G401 (cell line): ENCODE results near the gene ETFB. TPM values are rescaled to one million over a fixed set of nuclear protein-coding genes. Genes with fewer than 3 reads are reported as not detected.
A peak's percentile ranks its signal among the peaks of the same experiment; 100 is the strongest.

Source experiments
- DNase-seq: peaks from one replicate; pipeline ENCODE4 v3.0.0-alpha.2; 2015; ENCODE audit warnings: low spot score
- in situ Hi-C: cut with HindIII; loops from 2 replicates; pipeline ENCODE4 v1.10.0; 2016; ENCODE audit warnings: low sequenced_read_pairs, mixed read lengths
- total RNA-seq: library from RNA; depleted of rRNA; stranded (reverse); fragments of >200 nt; shearing (Covaris generic); gene quantifications from 2 replicates; pipeline ENCODE4 v1.2.3, GENCODE V29; 2014

ETFB gene
- total RNA-seq, 1 experiment from 2014 or later, result 148 TPM

- DNase-seq, result no peak
- in situ Hi-C loops, result no loop called here
Measured at GRCh38 chr19:51354742-51355148, 11.4 kb downstream of the ETFB start.

- in situ Hi-C loops, result no loop called here
- DNase-seq, result no peak
Measured at GRCh38 chr19:51354103-51354741, 12.0 kb downstream of the ETFB start.

DNA sequence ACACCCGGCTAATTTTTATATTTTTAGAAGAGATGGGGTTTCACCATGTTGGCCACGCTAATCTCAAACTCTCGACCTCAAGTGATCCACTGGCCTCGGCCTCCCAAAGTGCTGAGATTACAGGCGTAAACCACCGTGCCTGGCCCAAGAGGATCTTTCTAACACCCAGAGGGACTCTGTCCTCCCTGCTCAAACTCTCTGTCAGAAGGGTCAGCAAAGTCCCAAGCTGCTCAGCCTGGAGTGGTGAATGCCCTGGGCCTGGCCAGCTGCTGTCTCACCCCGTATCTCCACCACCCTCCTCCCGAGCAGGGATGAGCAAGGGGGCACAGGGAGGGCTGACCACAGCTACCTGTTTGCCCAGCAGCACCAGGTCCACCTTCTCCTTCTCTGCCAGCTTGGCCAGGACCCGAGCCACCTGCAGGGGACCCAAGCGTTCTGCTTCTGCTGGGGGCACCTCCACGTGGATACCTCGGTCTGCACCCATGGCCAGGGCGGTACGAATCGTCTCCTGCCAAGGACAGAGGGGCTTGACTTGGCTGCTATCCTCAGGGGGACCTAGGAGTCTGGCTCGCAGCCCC lies 13.3 kb downstream of the ETFB start:
- in situ Hi-C loops, result no loop called here
- no peak for DNase-seq

DNA sequence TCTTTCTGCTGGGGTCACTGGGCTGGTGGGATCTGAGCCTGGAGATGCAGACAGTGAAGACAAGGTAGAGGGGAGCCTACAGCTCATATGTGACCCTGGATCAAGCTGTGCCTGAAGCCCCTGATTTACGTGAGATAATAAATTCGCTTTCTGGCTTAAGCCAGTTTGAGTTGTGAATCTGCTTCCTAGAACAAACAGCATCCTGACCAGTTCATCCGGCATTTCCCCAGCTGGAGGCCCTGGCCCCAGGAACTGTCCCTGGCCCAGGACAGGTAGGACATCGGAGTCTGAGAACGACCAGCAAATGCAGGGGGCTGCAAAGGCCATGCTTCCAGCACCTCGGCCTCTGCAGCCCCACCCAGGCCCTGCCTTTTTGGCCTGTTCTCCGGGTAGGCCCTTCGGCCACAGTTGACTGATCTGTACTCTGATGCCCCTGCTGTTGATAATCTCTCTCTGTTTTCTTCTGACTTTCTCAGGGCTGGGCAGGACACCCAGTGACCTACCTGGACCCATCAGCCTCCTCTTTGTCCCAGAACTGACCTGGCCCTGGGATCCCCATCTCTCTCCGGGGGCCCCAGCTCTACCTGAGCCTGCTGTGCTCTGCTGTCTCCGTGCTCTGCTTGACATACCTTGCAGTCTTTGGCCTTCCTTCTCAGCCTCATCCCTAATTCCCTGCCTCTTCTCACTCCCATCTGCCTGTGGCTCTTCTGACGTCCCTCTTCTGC lies 14.8 kb downstream of the ETFB start:
- no peak for DNase-seq
- in situ Hi-C loops, result no loop called here

DNA sequence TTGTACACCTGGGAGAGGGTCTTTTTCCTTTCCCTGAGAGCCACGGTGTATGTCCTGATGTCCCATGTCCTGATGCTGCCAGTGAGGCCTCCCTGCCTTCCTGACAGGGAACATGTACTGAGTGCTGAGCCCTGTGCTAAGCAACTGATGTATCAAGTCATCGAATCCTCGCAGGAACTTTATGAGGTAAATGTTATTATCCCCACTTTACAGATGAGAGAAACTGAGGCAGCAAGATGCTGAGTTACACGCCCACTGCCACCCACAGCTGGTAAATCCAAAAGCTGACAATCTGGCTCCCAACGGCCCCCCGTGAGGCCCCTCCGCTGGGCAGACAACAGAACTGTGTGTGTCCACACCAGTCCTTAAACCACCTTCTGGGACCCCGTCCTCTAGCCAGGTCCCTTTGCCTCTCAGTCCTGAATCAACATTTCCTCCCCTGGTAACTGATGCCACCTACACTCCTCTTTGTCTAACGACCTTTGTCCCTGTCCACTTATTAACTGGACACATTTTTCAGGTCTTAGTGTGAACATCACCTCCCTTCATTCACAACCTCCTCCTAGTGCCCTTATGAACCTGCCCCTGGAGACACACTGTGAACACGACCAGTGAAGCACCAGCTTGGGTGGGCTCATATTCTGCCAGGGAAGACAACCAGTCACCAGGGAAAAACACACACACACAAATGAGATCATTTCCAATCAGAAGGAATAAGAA lies 18.8 kb downstream of the ETFB start:
- in situ Hi-C loops, result no loop called here

GRCh38 chr19:51346742-51347141 lies 19.4 kb downstream of the ETFB start:
- DNase-seq, result no peak
- in situ Hi-C loops, result no loop called here

More for the DNA sequence above, 18.8 kb downstream of the ETFB start:
- no peak for DNase-seq

DNA sequence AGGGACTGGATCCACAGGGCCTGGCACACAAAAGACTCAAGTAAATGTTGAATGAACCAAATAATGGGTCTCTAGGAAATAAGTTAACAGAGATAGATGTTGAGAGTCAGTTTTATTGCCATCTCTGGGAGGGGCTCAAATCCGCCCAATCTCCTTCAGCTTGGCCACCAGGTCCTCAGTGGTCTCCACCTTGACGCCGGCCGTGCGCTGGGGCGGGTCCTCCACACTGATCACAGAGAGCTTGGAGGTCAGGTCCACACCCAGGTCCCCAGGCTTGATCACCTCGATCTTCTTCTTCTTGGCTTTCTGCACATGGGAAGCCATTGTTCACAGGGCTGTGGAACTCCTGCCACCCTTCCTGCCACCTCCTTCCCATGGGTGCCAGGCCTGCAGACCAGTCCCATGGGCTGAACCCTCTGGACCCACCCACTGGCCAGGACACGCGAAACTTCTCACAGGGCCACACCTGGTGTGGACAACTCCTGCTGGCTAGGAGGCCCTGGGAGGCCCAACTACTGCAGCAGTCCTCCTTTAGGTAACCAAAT lies 21.0 kb downstream of the ETFB start:
- no peak for DNase-seq
- in situ Hi-C loops, result no loop called here

DNA sequence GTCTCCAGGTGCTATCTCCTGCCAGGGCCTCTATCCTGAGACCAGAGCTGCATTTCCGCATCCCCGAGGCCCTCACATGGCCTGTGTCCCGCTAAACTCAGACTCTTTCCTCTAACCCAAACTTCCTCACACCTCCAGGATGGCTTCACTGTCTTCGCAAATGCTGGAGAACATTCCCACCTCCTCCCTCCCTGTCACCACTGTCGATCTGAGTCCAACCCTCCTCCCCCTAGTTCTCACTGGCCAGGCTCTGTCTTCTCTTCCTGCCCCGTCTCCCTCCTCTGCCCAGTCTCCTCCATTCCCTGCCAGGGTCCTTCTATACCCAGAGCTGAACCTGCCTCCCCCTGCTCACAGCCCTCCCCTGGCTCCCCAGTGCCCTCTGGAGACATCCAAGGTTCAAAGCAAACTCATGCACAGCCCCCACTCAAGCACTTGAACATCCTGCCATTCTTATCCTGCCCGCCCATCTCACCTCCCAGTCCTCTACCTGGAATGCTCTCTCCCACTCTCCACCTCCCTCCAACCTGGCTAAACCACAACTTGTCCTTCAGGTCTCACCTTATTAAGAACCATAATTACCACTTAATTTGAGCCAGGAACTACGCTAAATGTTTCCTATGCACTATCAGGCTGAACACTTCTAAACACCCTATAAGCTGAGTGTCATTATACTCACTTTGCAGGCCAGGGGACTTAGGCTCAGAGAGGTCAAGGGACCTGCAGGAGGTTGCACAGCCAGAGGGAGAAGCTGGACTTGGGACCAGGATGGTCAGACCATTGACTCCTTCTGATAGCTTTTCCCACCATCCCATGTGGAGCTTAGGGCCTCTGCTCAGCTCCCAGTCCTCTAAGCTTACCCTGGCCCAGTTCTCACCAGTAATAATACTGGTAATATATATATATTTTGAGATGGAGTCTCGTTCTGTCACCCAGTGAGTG lies 23.3 kb downstream of the ETFB start:
- in situ Hi-C loops, result no loop called here

GRCh38 chr19:51341976-51342580 lies 24.1 kb downstream of the ETFB start, which contains the start of gene VSIG10L:
TSS of gene VSIG10L (minus strand) at chr19:51342139. CDS start at chr19:51342124, 15 bp downstream.
- no peak for DNase-seq
- in situ Hi-C loops, result no loop called here

More for the DNA sequence above, 23.3 kb downstream of the ETFB start:
- DNase-seq, result no peak

DNA sequence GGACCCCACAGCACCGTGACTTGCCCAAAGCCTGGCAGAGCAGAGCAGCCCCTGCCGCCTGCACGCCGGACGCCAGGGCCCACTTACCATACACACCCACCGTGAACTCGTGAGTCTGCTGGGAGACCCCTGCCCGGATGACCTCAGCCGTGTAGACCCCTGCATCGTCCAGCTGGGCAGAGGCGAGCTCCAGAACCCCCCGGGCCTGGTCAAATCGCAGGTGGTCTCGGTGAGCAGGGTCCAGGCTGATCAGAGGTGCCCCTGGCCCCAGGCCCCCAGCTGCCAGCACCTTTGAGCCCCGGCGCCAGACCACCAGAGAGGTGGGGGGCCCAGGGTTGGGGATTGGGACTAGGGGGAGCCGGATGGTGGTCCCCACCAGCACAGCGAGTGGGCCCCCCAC lies 25.1 kb downstream of the ETFB start:
- in situ Hi-C loops, result no loop called here
- no peak for DNase-seq

DNA sequence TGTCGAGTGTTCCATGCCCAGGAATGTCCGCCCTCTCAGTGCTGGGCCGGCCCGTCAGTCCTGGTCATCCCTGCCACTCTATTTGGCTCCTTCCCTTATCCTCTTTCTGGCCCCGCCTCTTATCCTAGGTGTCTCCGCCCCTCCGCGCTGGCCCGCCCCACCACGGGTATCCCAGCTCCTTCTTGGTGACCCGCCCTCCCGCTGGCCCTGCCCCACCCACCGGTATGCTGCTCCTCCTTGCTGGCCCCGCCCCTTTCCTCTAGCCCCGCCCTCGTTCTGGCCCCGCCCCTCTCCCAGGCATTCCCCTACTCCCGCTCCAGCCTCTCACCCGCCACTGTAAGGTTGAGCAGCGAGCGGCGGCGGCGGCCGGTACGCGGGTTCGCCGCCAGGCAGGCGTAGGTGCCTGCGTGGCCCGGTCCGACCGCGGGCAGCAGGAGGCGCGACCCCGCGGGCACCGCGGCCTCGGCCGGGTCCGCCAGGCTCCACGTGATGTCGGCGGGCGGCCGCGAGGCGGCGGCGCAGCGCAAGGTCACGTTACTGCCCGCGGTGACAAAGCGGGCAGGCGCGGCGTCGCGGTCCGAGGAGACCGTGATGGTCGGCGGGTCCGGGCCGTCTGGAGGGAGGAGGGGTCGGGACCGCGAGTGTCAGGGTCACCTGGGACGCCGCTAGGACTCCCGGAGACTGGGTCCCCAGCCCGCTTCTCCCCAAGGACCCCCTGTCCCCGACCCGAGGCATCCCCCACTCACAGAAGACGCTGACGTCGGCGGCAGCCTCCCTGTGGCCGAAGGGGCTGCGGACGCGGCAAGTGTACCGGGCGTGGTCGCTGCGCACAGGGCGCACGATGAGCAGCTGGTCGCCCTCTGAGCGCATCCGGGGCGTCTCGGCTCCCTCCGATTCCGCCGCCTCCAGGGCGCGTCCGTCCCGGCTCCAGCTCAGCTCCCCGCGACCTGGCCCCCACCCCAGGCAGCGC lies 26.2 kb downstream of the ETFB start:
- DNase-seq, result peak; percentile 97
- in situ Hi-C loops, result no loop called here

DNA sequence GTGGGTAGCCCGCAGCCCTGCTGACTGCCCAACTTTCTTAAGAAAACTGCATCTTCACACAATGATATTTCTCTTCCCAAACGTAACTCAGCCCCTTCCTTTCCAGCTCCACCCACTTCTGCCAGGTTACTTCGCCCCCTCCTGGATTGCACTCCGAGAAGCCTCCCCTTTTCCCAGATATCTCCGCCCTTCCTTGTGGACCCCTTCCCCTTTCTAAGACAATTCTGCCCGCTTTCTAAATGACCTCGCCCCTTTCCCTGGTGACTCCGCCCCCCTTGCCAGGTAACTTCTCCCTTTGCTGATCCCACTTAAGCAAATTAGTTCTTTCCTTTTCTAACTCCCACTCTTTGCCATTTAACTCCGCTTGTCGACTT lies 26.9 kb downstream of the ETFB start:
- in situ Hi-C loops, result no loop called here
- DNase-seq, result no peak

GRCh38 chr19:51338563-51339312 lies 27.4 kb downstream of the ETFB start:
- in situ Hi-C loops, result no loop called here
- peak; percentile 86 for DNase-seq

DNA sequence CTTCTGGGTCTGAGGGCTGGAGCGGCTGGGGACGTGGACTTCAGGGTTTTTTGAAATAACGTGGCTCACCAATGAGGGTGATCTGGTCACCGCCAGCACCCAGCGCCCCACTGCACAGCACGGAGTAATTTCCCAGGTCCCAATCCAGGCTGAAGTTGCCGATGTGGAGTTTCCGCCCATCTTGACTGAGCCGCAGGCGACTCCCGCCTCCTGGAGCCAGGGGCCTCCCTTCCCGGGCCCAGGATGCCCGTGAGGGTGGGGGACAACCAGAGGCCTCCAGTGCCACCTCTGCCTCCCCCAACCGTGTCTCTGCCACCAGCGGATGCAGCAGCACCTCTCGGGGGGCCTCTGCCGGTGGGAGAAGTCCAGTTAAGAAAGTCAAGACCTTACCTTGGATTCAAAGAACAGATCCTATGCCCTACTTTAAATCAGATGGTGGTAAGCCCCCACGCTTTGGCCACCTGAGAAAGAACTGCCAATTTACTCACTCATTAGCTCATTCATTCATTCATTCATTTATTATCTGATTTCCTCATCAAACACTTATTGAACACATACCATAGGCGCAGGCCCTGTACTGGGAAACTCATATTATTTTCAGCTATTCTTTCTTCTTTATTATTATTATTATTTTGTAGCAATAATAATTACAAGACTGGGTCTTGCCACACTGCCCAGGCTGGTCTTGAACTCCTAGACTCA lies 28.2 kb downstream of the ETFB start:
- in situ Hi-C loops, result no loop called here
- DNase-seq, result no peak

- DNase-seq, result no peak
- in situ Hi-C loops, result no loop called here
Measured at GRCh38 chr19:51337141-51337860, 28.9 kb downstream of the ETFB start.
